OCI-LY1 (cell line): ENCODE data around the gene ZNF609.

Experiments
- H2AFZ ChIP-seq: fragments of 200-600 bp; sonication (generic), shearing (Covaris generic); 2 replicates; pipeline ENCODE4 v1.6.0; 2014; ENCODE audit warnings: antibody characterized with exemption, mild to moderate bottlenecking, low read length
- H3F3A ChIP-seq: fragments of 200-600 bp; sonication (generic), shearing (Covaris generic); 2 replicates; pipeline ENCODE4 v1.6.0; 2014; ENCODE audit warnings: mild to moderate bottlenecking, antibody characterized with exemption, low read length, moderate library complexity; ENCODE audit not compliant: insufficient read depth
- H3K27ac ChIP-seq: fragments of 200-600 bp; sonication (generic); 2 replicates; pipeline ENCODE4 v1.5.1; 2014; ENCODE audit warnings: low read length, mixed run types, mild to moderate bottlenecking, low read depth; ENCODE audit not compliant: poor library complexity, severe bottlenecking
- H3K27me3 ChIP-seq: fragments of 200-600 bp; sonication (generic); 2 replicates; pipeline ENCODE4 v1.6.0; 2014; ENCODE audit warnings: antibody characterized with exemption, mild to moderate bottlenecking, low read length, moderate library complexity; ENCODE audit not compliant: insufficient read depth
- H3K36me3 ChIP-seq: fragments of 200-600 bp; sonication (generic); 2 replicates; pipeline ENCODE4 v1.6.1; 2014; ENCODE audit warnings: mild to moderate bottlenecking, antibody characterized with exemption, low read length, moderate library complexity, mixed read lengths; ENCODE audit not compliant: insufficient read depth
- H3K4me1 ChIP-seq: fragments of 200-600 bp; sonication (generic); 2 replicates; pipeline ENCODE4 v1.5.1; 2014; ENCODE audit warnings: mild to moderate bottlenecking, low read length, moderate library complexity; ENCODE audit not compliant: insufficient read depth, severe bottlenecking
- H3K4me2 ChIP-seq: fragments of 200-600 bp; sonication (generic), shearing (Covaris generic); 2 replicates; pipeline ENCODE4 v1.6.1; 2014; ENCODE audit warnings: low read length
- H3K4me3 ChIP-seq: fragments of 200-600 bp; sonication (generic); 2 replicates; pipeline ENCODE4 v1.5.1; 2014; ENCODE audit warnings: low read length, low read depth, mild to moderate bottlenecking, mixed read lengths; ENCODE audit not compliant: poor library complexity, severe bottlenecking
- H3K79me2 ChIP-seq: fragments of 200-600 bp; shearing (Covaris generic); 2 replicates; pipeline ENCODE4 v1.6.1; 2016; ENCODE audit warnings: mixed run types, low read length, mixed read lengths; ENCODE audit not compliant: insufficient read depth
- H3K9ac ChIP-seq: fragments of 200-600 bp; sonication (generic), shearing (Covaris generic); 2 replicates; pipeline ENCODE4 v1.6.1; 2014; ENCODE audit warnings: mild to moderate bottlenecking, low read length, mixed read lengths
- H3K9me2 ChIP-seq: fragments of 200-600 bp; sonication (generic), shearing (Covaris generic); 2 replicates; pipeline ENCODE4 v1.6.1; 2014; ENCODE audit warnings: low read depth, mild to moderate bottlenecking, low read length, mixed read lengths
- H3K9me3 ChIP-seq: fragments of 200-600 bp; shearing (Covaris generic); 2 replicates; pipeline ENCODE4 v1.6.1; 2014; ENCODE audit warnings: low read length, mixed read lengths
- H4K20me1 ChIP-seq: fragments of 200-600 bp; sonication (generic), shearing (Covaris generic); 2 replicates; pipeline ENCODE4 v1.6.0; 2016; ENCODE audit warnings: mild to moderate bottlenecking, low read length; ENCODE audit not compliant: insufficient read depth
- CTCF ChIP-seq: fragments of 200-600 bp; sonication (generic), shearing (Covaris generic); IDR thresholded peaks from 2 replicates; pipeline ENCODE4 v1.5.1; 2017; ENCODE audit warnings: mild to moderate bottlenecking, antibody characterized with exemption, low read length, moderate library complexity, mixed read lengths
- EZH2 ChIP-seq: fragments of 200-600 bp; sonication (generic), shearing (Covaris generic); IDR thresholded peaks from 2 replicates; pipeline ENCODE4 v1.8.0; 2017; ENCODE audit warnings: borderline replicate concordance, mixed run types, mild to moderate bottlenecking, antibody characterized with exemption, low read length, moderate library complexity, mixed read lengths

ZNF609 gene

GRCh38 chr15:64515196-64515595, 54.8 kb downstream of the ZNF609 start:
- TF ChIP-seq CTCF (no peak), EZH2 (no peak)
- no peaks in the 10 kb centered on the region for H3K27me3 ChIP-seq
- no peak overlapping the region for H3K4me3 ChIP-seq
- peaks cover 45% of the 10 kb centered on the region for H3K79me2 ChIP-seq
- H3K9me3 ChIP-seq = no peaks in the 10 kb centered on the region
- H3K9me2 ChIP-seq = no peaks in the 10 kb centered on the region
- no peak overlapping the region for H3K9ac ChIP-seq
- no peaks in the 10 kb centered on the region for H3F3A ChIP-seq
- H3K4me1 ChIP-seq = peaks cover 8% of the 10 kb centered on the region
- no peak overlapping the region for H3K27ac ChIP-seq
- no peak overlapping the region for H2AFZ ChIP-seq
- peaks cover 20% of the 10 kb centered on the region; the same call in 1 of the 2 replicates for H3K36me3 ChIP-seq
- H3K4me2 ChIP-seq = no peak overlapping the region
- H4K20me1 ChIP-seq = no peaks in the 10 kb centered on the region

GRCh38 chr15:64515825-64516224, 55.4 kb downstream of the ZNF609 start:
- H3K27me3 ChIP-seq = no peaks in the 10 kb centered on the region
- no peak overlapping the region for H2AFZ ChIP-seq
- H3K36me3 ChIP-seq = peaks cover 16% of the 10 kb centered on the region; the same call in 1 of the 2 replicates
- TF ChIP-seq CTCF = no peak
- TF ChIP-seq EZH2 = no peak
- peaks cover 40% of the 10 kb centered on the region for H3K79me2 ChIP-seq
- no peak overlapping the region for H3K9ac ChIP-seq
- peaks cover 4% of the 10 kb centered on the region for H3K4me1 ChIP-seq
- no peak overlapping the region for H3K4me2 ChIP-seq
- no peaks in the 10 kb centered on the region for H3K9me3 ChIP-seq
- no peaks in the 10 kb centered on the region for H3F3A ChIP-seq
- H3K27ac ChIP-seq = no peak overlapping the region
- no peak overlapping the region for H3K4me3 ChIP-seq
- no peaks in the 10 kb centered on the region for H3K9me2 ChIP-seq
- no peaks in the 10 kb centered on the region for H4K20me1 ChIP-seq

- H4K20me1 ChIP-seq = no peaks in the 10 kb centered on the region
- H3K4me3 ChIP-seq = no peak overlapping the region
Measured at GRCh38 chr15:64519897-64520296, 59.5 kb downstream of the ZNF609 start.

More at GRCh38 chr15:64519897-64520296, 59.5 kb downstream of the ZNF609 start:
- no peaks in the 10 kb centered on the region; the same call in 1 of the 2 replicates for H3F3A ChIP-seq
- no peaks in the 10 kb centered on the region for H3K27me3 ChIP-seq
- H3K9ac ChIP-seq = no peak overlapping the region
- no peak overlapping the region for H2AFZ ChIP-seq
- H3K79me2 ChIP-seq = peaks cover 38% of the 10 kb centered on the region
- H3K27ac ChIP-seq = no peak overlapping the region
- no peaks in the 10 kb centered on the region for H3K9me2 ChIP-seq
- peaks cover 7% of the 10 kb centered on the region; the same call in 1 of the 2 replicates for H3K36me3 ChIP-seq
- no peaks in the 10 kb centered on the region for H3K9me3 ChIP-seq
- no peak overlapping the region for H3K4me2 ChIP-seq
- TF ChIP-seq CTCF (no peak), EZH2 (no peak)
- no peaks in the 10 kb centered on the region for H3K4me1 ChIP-seq
